Skin epidermis (tissue), 12 donors: ENCODE measurements around the gene PRPSAP1.
A peak's percentile ranks its signal among the peaks of the same experiment; 100 is the strongest.

ENCODE experiments used
- H3K27ac ChIP-seq, 21 experiments: fragments of 200-600 bp; sonication (generic) in 11 of 21; one replicate each; pipeline ENCODE4 v1.5.0; 2020; ENCODE audit warnings: mild to moderate bottlenecking in 3 of 21, inconsistent platforms in 2 of 21, moderate library complexity in 2 of 21
- H3K4me3 ChIP-seq, 7 experiments: fragments of 200-600 bp; sonication (generic) in 2 of 7; one replicate each; pipeline ENCODE4 v1.5.0; 2020; ENCODE audit warnings: inconsistent platforms in 2 of 7, mild to moderate bottlenecking in 2 of 7, moderate library complexity in 1 of 7

PRPSAP1 gene, protein sequence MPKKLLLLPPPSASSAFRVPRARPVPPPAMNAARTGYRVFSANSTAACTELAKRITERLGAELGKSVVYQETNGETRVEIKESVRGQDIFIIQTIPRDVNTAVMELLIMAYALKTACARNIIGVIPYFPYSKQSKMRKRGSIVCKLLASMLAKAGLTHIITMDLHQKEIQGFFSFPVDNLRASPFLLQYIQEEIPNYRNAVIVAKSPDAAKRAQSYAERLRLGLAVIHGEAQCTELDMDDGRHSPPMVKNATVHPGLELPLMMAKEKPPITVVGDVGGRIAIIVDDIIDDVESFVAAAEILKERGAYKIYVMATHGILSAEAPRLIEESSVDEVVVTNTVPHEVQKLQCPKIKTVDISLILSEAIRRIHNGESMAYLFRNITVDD

DNA sequence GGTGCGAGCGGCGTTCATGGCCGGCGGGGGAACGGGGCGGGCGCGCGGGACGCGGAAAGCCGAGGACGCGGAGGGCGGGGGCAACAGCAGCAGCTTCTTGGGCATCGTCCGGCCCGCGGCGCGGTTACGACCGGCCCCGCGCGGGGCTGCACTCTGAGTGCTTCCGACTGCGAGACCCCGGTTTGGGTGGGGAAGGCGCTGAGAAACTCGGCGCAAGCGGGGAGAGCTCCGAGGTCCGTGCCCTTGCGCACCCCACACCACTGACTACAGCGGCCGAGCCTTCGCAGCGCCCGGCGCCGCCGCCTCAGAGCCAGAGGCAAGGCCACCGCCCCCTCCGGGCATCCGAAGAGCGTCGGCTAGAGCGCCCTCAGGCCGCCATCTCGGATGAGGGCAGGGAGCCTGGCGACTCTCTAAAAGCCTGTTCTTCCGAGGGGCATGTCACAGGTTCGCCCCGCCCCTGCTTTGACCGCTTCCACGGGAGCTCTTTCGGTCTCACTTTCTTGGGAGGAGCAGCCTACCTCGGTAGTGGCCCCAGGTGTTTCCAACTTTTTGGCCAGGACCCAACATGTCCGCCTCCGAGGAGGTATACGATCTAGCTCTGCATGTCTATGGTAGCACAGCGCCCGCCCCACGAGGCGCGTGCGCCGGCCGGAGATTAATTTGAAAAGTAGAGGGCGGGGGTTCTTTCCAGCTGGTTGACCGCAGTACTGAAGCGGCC is at the start of gene PRPSAP1:
Gene PRPSAP1, minus strand, starts transcription at position 318 of the 718 bp plus-strand sequence. Its CDS starts 213 bp downstream, at position 105.
- Histone ChIP-seq H3K27ac (peak within 1 kb of the TSS; percentile 49 to 97 (median 88)), H3K4me3 (peak within 1 kb of the TSS; percentile 64 to 97 (median 96))

DNA sequence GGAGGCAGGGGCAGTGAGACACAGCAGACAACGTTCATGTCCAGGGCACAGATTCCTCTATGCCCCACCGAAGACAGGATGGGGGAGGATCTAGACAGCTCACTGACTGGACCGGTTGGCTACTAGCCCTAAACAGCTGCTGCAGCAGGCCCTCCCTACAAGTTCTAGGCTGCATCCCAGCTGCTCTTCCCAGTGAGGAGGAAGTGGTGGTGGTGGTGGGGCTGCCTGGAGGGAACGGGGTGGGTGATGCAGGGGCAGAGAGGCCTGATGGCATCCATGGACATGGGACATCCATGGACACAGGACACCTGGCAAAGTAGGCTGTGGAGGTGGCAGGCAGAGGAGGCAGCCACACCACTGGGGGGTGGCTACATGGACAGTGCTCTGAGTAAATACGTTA is 49.0 kb upstream of the PRPSAP1 start:
- no peak overlapping the region for H3K27ac ChIP-seq
- no peak overlapping the region for H3K4me3 ChIP-seq

DNA sequence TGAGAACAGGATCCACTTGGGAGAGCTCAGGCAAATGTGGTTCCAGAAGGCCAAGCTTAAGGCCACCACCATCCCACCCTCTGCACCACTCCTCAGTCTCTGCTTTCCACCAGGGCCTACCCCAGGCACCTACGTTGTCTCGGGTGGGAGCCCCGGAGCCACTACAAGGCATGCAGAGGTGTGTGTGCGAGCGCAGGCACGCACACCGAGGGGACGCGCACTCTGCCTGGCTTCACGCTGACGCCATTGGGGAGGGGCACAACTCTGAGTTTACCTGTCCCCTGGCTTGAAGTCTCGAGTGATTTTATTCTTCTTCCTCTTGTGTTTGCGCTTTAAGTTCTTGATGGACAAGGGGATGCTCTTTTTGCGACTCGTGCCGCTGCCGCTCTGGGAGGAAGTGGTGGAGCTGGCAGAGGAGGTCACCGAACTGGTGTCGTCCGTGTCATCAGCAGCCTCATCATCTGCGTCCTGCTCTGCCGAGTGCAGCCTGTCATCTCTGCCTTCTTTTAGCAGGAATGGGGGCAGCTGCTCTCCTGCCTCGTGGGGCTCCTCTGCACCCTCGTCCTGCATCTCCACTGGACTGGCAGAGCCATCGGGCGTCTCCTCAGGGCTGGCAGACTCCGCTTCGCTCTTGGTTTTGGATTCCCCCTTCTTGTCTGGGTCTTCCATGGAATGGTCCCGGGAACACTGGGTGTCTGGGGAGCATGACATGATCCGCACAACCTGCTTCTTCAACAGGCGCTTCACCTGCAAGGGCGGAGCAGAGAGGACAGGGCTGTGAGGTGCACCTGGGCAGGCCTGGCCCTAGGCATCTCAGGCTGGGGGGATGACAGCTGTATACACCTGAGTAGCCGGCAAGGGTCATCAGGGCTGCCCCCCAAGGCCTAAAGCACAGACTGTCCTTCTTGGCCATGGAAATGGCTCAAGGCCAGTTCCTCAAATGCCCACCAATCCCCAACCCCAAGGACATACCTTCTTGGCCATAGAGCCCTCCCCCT is 45.8 kb upstream of the PRPSAP1 start:
- Histone ChIP-seq H3K27ac (no peak overlapping the region), H3K4me3 (no peak overlapping the region)

DNA sequence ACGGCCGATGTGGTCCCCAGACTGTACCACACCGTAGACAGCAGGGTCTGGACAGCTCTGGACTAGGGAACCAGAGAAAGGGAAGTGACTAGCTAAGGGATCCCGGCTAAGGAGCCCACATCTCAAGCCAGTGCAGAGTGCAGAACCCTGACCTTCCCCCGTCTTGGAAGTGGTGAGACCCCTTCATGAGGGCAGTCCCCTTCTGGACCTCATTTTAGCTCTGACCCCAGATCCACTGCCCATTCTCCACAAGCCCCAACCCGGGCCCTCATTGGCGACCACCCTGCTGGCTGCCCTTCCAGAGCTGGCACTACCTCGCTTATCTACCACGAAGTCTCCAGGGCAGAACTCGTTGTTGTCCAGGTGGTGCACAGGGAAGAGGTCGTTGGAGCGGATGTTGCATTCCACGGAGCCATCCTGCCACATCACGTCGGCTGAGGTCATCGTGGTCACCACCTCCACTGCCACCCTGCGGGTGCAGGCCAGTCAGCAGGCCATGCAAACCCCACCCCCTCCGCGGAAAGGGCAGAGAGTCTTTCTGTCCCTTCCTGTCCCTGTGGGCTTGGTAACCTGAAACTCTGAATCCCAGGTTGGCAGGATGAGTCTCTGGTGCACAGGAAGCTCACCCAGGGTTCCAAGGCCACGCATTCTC is 44.9 kb upstream of the PRPSAP1 start:
- Histone ChIP-seq H3K27ac (no peak overlapping the region), H3K4me3 (no peak overlapping the region)

DNA sequence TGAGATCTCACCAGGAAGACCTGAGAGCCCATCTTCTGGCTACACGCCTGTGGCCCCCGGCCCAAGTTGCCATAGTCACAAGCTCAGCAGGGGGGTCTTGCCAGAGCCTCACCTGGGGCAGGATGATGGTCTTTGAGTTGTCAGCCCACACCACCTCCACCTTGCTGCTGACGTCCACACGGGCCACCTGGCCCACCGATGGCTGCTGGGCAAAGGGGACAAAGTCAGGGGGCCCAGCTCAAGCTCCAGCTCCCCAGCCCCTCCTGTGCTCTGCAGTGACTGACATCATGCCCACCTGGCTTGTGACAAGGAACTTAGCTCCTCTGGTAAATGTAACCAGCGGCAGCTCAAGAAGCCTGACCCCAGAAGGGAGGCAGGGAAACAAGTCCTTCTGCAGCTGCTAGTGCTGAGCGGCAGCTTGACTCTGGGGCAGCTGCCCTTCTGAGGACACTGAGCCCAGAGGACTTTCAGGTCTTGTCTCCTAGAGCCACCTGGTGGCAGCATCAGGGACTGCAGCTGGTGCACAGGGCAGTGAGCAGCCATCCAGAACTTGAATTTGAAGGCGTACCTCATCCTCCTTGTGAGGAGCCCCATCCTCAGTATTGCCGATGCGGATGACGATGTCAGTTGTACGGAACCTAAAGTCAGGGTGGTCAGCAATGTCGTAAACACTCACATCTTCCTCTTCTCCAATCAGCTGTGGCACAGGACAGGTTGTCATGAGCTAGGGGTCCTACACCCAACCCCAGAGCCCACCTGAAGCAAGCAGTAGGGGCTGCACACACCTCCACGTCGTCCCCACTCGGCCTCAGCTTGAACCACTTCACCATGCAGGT is 44.2 kb upstream of the PRPSAP1 start:
- Histone ChIP-seq H3K27ac (no peak overlapping the region), H3K4me3 (no peak overlapping the region)

DNA sequence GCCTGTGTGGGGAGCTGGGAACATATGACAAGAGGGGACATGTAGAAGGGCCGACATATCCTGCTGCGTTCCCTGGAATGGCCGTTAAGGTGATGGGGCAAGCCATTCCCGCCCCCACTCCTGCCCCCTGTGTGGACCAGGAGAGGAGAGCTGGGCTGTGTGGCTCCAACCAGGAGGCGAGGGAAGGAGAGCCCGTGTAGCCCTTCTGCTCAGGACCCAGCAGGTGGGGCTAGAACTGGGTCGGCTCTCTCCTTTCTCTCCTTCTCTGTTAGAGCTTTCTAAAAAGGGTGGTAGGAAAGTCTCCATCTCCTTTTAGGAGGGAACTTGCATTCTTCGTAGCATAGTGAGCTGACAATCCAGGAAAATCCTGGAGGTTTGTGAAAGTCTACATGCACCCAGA is 43.5 kb upstream of the PRPSAP1 start:
- no peak overlapping the region for H3K4me3 ChIP-seq
- no peak overlapping the region for H3K27ac ChIP-seq

DNA sequence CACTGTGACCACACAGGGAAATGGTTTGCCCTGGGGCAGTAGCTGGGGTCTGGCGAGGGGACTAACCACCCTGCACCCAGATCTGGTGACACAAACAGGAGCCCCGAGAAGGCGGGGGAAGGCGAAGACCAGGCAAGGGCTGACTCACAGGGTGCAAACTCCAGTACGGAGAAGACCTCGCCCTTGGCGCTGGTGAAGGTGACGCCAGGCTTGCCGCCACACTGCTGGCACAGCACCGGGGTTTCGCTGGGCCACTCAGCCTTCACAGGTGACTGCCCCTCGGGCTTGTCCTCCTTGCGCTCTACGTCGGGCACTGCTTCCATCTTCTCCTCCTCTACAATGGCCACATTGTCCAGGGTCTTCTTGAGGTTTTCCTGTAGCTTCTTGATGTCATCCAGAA is 42.3 kb upstream of the PRPSAP1 start:
- H3K4me3 ChIP-seq = no peak overlapping the region
- no peak overlapping the region for H3K27ac ChIP-seq

DNA sequence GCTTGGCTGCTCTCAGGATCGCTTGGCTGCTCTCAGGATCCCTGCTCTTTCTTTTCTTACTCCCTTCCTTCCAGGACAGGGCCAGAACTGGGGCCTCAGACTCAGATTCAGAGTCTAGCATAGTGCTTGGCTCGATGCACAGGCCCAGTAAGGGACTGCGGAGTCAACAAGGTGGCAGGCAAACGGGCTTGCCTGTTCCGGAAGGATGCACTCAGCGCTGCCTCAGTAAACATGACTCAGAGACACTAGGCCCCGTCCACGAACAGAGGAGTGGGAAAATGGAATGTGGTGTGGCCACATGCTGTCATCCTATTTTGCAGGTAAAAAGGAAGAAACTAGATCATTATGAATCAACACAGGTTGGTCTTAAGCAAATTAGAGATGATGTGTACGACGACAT is 40.5 kb upstream of the PRPSAP1 start:
- H3K4me3 ChIP-seq = no peak overlapping the region
- H3K27ac ChIP-seq = no peak overlapping the region

DNA sequence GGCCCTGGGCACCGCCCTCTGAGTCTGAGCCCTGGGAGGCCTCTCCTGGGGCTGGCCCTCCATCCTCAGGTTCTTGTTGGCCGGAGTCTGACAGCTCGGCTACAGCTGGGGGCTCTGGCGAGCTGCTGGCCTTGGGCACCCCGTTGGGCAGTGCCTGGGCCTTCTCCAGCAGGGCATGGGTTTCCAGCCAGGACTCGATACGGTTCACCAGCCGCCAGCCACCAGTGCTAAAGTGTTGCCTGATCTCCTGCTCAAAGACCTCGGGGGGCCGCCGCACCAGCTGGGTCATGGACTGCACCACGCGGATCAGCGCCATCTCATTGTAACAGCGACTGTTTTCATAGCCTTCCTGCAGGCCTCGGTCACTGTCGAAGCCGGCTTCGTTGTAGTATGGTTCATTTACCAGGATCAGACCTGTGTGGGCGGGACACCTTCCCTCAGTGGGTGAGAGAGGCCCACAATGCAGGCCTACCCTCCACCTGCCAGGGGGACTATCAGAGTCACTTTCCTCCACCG is 37.5 kb upstream of the PRPSAP1 start:
- no peak overlapping the region for H3K27ac ChIP-seq
- H3K4me3 ChIP-seq = no peak overlapping the region

DNA sequence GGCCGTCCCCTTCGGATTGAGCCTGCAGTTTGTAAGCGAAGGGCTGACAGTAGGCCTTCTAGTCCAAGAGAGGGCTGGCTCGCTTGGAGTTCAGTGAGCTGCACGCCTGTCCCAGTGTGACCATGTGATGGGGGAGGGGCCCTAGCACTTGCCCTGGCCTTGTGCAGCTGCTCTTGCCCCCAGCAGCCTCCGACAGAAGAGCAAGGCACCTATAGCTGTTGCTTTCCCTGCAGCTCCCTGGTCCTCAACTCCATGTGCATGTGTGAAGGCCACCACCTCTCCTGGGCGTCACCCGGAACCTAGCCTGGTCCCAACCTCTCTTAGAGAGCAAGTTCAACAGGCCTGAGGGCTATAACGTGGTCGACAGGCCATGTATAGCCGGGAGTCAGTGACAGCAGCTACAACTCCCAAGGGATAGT is 36.3 kb upstream of the PRPSAP1 start:
- H3K4me3 ChIP-seq = no peak overlapping the region
- H3K27ac ChIP-seq = no peak overlapping the region

DNA sequence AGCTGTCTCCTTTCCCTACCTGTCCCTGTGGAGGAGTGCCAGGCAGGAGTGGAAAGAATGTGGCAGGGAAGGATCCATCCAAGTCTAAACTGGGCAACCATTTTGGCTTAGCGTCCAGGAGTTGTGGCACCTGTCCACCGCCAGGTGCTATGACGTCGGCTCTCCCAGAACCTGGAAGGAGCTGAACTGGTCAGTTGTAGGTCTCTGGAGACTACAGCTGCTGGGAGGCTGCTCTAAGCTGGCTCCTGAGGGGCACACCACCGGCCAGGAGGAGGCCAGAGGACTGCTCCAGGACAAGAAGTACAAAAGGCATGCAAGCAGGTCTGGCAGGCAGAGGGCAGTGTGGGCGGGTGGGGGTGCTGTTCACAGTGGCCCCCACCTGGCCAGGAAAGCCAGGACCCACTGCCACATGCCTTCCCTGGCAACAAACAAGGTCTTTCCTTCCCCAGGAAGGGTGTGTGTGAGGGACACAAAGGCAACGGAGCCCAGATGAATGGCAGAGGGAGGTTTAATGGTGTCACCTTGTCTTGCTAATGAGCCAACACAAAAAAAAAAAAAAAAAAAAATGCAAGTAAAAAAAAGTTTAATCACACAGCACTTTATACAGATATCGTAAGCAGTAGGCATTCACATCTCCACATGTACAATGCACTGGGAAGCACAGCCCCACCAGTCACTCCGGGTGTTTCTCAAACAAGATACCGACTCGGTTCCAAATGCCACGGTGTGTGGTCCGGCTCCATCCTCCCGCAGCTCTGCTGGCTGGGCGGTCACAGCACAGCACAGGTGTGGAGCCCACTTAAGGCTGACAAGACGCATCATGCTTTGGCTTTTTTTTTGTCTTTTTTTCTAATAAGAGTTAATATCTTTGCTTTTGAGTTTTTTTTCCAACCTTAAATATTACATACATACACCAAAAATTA is 35.5 kb upstream of the PRPSAP1 start:
- no peak overlapping the region for H3K27ac ChIP-seq
- no peak overlapping the region for H3K4me3 ChIP-seq

DNA sequence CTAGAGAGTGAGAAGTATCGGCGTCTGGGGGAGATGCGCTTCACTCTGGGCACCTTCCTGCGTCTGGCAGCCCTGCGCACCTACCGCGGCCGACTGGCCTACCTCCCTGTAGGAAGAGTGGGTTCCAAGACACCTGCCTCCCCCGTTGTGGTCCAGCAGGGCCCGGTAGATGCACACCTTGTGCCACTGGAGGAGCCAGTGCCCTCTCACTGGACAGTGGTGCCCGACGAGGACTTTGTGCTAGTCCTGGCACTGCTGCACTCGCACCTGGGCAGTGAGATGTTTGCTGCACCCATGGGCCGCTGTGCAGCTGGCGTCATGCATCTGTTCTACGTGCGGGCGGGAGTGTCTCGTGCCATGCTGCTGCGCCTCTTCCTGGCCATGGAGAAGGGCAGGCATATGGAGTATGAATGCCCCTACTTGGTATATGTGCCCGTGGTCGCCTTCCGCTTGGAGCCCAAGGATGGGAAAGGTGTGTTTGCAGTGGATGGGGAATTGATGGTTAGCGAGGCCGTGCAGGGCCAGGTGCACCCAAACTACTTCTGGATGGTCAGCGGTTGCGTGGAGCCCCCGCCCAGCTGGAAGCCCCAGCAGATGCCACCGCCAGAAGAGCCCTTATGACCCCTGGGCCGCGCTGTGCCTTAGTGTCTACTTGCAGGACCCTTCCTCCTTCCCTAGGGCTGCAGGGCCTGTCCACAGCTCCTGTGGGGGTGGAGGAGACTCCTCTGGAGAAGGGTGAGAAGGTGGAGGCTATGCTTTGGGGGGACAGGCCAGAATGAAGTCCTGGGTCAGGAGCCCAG is 33.5 kb upstream of the PRPSAP1 start:
- H3K4me3 ChIP-seq = no peak overlapping the region
- H3K27ac ChIP-seq = no peak overlapping the region

DNA sequence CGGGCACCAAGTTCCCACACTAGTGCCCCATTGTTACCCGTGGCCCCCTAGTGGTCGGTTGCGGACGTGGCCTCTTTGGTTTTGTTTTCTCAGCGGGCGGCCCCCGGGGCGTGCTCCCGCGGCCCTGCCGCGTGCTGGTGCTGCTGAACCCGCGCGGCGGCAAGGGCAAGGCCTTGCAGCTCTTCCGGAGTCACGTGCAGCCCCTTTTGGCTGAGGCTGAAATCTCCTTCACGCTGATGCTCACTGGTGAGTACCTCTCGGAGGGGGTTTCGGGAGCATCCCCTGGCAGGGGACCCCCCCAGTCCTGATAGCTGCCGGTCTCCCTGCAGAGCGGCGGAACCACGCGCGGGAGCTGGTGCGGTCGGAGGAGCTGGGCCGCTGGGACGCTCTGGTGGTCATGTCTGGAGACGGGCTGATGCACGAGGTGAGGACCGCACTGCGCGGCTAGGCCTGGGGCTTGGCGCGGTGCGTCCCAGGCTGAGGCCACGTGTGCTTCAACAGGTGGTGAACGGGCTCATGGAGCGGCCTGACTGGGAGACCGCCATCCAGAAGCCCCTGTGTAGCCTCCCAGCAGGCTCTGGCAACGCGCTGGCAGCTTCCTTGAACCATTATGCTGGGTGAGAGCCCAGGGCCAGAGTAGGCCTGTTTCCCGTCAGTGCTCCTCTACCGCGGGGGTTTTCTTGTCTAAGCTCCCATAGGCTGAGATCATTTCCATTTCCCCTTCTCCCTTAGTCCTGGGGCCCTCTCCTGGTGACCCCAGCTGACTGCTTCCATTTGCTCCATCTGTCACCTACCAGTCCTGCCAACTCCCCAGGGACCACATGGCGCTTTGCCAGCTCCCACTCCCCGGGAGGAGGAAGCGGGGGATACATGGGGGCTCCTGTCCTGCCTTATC is 32.4 kb upstream of the PRPSAP1 start:
- peak overlapping the region in 18 of 21 experiments; percentile 76 to 96 (median 85) for H3K27ac ChIP-seq
- peak overlapping the region; percentile 51 to 77 (median 69) for H3K4me3 ChIP-seq

DNA sequence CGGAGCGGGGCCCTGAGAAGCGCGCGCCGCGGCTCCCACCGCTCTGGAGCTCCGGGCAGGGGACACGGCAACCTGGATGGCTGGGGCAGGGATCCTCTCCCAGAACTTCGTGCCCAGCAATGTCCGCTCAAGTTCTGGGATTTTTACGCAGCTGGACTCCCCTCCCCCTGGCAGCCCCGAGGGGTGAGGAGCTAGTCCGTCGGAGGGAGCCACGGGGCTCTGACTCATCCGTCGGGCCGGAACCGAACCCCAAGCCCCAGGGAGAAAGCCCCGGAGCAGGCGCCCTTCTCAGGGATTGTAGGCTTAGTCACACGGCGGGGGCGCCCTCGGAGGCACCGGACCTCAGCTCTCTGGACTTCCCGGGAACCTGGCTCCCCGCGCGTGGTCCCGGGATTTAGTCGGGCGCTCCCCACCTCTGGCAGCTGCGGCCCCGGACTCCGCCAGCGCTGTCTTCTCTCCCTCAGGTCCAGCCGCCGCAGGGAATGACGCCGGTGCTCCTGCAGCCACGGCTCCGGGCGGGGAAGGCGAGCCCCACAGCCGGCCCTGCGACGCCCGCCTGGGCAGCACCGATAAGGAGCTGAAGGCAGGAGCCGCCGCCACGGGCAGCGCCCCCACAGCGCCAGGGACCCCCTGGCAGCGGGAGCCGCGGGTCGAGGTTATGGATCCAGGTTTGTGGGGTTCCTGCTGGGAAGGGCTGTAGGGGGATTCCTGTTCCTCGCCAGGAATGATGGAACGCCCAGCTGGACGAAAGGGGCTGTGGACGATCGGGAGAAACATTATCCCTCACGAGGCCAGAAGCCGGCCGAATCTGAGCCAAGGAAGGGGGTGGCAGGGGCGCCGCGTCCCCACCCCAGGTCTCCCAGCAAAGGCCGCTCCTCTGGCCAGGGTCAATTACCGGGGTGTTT is 31.5 kb upstream of the PRPSAP1 start:
- peak overlapping the region; percentile 51 to 77 (median 69) for H3K4me3 ChIP-seq
- H3K27ac ChIP-seq = peak overlapping the region; percentile 42 to 96 (median 84)
